B cell (primary cell): ENCODE results near the gene VAC14.

Experiments
- EZH2 ChIP-seq: IDR thresholded peaks from 2 replicates; pipeline ENCODE4 v1.6.1; 2012; ENCODE audit warnings: borderline replicate concordance, low read depth, mild to moderate bottlenecking, moderate library complexity, low read length; ENCODE audit not compliant: insufficient read depth, poor library complexity, severe bottlenecking
- TF ChIP-seq, protein P1 (sequence below): fragments of 200-600 bp; IDR thresholded peaks from one replicate; pipeline ENCODE4 v1.8.0; 2022; ENCODE audit warnings: antibody characterized with exemption, mild to moderate bottlenecking

DNA sequence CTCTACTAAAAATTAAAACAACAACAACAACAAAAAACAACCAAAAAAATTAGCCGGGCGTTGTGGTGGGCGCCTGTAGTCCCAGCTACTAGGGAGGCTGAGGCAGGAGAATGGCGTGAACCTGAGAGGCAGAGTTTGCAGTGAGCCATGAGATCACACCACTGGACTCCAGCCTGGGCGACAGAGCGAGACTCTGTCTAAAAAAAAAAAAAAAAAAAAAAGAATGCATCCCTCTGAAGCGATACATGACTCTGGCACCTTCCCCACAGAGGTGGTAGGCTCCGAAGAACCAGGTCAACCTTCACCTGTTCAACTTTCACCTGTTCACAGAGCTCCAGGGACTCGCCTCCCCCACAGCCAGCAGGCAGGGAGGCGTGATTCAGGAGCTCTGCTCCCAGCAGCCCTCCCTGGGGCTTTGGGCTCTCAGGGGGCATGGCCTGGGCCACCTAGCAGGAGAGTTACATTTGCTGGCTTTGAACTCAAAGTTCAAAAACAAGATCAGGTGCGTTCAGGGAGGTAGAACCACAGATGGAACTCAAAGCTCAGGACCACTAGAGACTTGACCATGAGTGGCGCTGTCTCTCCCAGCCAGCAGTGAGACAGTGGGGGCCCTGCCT, 5.6 kb downstream of the VAC14 start:
- TF ChIP-seq EZH2, result no peak
- TF ChIP-seq, protein P1, sequence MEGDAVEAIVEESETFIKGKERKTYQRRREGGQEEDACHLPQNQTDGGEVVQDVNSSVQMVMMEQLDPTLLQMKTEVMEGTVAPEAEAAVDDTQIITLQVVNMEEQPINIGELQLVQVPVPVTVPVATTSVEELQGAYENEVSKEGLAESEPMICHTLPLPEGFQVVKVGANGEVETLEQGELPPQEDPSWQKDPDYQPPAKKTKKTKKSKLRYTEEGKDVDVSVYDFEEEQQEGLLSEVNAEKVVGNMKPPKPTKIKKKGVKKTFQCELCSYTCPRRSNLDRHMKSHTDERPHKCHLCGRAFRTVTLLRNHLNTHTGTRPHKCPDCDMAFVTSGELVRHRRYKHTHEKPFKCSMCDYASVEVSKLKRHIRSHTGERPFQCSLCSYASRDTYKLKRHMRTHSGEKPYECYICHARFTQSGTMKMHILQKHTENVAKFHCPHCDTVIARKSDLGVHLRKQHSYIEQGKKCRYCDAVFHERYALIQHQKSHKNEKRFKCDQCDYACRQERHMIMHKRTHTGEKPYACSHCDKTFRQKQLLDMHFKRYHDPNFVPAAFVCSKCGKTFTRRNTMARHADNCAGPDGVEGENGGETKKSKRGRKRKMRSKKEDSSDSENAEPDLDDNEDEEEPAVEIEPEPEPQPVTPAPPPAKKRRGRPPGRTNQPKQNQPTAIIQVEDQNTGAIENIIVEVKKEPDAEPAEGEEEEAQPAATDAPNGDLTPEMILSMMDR, result no peak
